Stimulated activated CD4-positive, alpha-beta T cell treated with anti-CD3 and anti-CD28 coated beads, TNF-alpha, amount 100 ng/mL, for 48 hours (primary cell): Measurements from ENCODE around the gene OSBPL9.
"Not testable (repeated sequence)": the region's sequence is repeated elsewhere in the genome, so short reads cannot be mapped to it uniquely, and the experiment has no call there.

Experiments
- DNase-seq, 3 donors: peaks; one replicate each; pipeline ENCODE4 v3.0.0-alpha.2; 2020; ENCODE audit warnings: low read depth in 3 of 3

The OSBPL9 gene

DNA sequence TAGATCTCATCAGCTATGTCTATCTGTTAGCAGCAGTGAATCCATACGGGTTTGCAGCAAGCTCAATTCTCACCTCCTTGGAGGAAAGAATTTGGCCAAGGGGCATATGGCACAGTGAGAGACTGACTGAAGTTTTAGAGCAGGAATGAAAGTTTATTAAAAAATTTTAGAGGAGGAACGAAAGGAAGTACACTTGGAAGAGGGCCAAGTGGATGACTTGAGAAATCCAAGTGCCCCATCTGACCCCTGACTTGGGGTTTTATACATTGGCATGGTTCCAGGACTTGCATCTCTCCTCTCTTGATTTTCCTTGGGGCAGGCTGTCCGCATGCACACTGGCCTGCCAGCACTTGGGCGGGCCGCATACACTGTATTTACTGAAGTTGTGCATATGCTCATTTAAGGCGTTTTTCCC, 9.2 kb upstream of the OSBPL9 start:
- DNase-seq = no peak

DNA sequence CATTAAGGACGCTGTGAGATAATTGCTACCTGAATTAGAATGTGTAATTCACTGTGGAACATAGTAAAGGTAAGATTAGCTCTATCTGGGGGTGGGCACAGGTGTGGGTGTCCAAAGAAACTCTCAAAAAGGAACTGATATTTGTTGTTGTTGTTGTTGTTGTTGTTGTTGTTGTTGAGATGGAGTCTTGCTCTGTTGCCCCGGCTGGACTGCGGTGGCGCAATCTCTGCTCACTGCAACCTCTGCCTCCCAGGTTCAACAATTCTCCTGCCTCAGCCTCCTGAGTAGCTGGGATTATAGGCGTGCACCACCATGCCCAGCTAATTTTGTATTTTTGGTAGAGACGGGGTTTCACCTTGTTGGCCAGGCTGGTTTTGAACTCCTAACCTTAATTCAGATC, 6.8 kb upstream of the OSBPL9 start:
- DNase-seq = not testable (repeated sequence)

DNA sequence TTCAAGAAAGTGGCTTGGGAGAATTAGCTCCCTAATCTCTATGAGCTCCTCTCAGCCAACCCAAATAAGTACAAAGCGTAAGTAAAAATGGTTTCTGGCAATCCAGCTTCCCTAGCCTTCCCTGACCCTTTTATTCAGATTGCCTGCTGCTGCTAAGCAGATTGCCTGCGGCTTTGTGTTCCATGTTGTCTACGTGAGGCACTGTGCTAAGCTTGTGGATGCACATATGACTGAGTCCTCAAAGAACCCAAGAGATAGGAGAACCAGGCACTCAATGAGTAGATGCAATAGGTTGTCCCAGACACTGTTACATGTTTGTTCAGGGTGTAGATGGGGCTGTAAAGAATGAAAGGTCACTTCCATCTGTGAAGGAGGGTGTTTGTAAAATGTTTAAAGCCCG, 6.3 kb upstream of the OSBPL9 start:
- DNase-seq = no peak

- DNase-seq = no peak
Observed at GRCh38 chr1:51612447-51612961, 4.4 kb upstream of the OSBPL9 start.

- DNase-seq = no peak
Observed at GRCh38 chr1:51615780-51616291, 1.1 kb upstream of the OSBPL9 start.

- no peak for DNase-seq
Observed at GRCh38 chr1:51616490-51616889, 402 bp upstream of the OSBPL9 start.

DNA sequence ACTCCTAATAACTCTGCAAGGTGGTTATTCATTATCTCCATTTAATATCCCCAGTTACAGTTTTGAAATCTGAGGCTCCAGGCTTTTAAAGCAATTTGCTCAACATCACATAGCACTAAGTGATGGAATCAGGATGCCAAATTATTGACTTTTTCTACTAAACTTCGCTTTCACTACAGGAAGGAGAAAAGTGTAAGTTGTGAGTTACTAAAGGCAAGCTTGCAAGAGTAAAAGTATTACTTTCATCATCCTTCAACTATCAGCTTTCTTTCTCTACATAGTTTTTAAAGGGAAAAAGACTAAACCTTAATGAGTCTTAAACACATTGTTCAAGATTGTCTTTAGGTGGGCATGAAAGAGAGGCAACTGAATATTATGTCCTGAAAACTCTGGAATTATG, 1.8 kb downstream of the OSBPL9 start:
- DNase-seq = no peak

GRCh38 chr1:51620470-51620869, 3.6 kb downstream of the OSBPL9 start:
- DNase-seq = no peak

- DNase-seq = no peak
Observed at GRCh38 chr1:51621161-51621560, 4.3 kb downstream of the OSBPL9 start.

DNA sequence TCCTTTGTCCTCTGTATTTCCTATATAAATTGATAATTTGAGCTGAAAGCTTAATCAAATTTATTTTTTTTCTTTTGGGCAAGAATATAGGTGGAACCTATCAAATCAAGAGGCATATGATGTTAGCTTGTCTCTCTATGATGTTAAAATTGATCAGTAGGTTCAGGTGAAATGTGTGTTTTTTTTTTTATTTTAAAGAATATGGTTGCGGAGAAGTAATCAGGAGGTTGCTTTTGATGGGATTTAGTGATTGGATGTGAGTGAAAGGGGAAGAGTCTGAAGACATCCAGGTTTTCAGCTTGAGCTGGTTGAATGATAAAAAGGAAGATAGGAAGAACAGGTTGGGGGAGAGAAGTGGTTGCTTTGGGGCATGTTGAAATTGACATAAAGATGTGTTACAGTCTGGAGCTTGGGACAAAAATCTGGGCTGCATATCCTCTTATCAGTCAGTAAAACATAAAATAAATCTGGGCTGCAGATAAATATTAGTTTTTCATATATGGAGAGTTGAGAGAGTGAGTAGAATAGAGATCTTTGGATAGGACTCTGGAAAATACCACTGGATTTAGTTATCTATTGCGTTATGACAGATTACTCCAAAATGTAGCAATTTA, 5.1 kb downstream of the OSBPL9 start:
- no peak for DNase-seq

GRCh38 chr1:51622455-51622913, 5.6 kb downstream of the OSBPL9 start:
- DNase-seq = no peak

DNA sequence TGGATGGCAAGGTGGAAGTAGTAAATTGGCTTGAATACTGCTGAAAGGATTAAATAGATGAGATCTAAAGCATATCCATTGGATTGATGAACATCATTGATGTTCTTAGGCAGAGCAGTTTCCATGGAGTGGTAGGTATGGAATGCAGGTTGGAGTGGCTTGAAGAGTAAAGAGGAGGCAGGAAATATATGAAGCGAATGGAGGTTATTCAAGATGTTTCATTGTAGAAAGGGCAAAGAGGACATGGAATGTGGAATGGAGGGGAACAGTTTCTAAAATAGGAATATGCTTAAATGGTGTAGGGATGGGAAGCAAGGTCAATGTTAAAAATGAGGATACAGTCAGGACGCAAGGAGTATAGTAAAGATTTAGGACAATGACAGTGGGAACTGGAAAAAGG, 6.1 kb downstream of the OSBPL9 start:
- no peak for DNase-seq

- no peak for DNase-seq
Observed at GRCh38 chr1:51623450-51623849, 6.6 kb downstream of the OSBPL9 start.

- DNase-seq = no peak
Observed at GRCh38 chr1:51624855-51625254, 8.0 kb downstream of the OSBPL9 start.

DNA sequence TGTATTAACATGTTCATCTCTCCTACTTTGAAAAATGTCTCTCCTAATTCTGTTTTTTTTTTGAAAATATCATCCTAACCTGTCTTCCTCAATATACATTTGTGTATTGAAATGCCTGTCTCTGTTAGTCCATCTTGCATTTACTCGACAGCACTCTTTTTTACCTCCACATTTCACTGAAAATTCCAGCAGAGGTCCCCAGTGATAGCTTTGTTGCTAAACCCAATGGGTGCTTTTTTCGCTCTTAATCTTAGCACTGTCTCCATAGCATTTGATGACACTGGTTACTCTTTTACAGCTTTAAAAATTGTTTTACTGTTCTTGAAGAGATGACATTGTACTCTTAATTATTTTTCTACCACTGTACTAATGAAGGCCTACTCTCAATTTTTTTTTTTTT, 10.8 kb downstream of the OSBPL9 start:
- no peak for DNase-seq

DNA sequence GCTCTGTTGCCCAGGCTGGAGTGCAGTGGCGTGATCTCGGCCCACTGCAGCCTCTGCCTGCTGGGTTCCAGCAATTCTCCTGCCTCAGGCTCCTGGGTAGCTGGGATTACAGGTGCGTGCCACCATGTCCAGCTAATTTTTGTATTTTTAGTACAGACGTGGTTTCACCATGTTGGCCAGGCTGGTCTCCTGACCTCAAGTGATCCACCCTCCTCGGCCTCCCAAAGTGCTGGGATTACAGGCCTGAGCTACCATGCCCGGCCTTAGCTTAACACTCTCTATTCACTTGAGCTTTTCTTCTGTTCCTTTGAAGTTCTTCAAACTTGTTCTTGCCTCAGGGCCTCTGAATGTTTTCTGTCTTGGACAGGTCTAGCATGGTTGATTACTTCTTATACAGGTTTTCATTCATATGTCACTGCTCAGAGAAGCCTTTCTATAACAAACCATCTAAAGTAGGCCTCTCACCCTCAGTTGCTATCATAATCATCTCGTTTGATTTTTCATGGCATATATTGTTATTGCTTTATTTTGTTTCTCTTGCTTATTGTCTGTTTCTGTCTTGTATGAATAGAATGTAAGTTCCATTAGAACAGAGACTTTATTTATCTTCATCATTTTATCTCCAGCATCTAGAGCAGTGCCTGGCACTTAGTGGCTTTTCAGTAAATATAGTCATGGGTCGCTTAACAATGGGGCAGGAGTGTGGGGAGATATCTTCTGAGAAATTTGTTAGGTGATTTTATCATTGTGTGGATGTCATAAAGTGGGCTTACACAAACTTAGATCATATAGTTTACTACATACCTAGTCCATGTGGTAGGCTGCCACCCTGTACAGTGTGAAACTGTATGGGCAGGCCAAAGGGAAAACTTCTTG, 12.1 kb downstream of the OSBPL9 start:
- no peak for DNase-seq

DNA sequence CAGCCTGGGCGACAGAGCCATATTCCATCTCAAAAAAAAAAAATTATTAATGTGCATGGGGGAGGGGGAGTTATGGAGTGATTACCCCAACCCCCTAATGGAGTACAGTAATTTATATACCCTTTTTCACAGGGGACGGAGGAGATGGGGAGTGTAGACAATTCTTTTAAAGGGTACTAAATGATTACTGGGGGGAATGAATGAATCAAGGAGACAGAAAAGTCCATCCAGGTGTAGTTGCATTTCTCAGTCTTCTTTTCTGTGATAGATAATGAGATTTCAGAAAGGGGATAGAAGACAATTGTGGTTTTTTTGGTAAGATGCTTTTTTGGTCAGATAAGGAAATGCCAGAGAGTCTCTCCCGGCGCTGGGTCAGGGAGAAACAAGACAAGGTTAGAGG, 13.0 kb downstream of the OSBPL9 start:
- no peak for DNase-seq

DNA sequence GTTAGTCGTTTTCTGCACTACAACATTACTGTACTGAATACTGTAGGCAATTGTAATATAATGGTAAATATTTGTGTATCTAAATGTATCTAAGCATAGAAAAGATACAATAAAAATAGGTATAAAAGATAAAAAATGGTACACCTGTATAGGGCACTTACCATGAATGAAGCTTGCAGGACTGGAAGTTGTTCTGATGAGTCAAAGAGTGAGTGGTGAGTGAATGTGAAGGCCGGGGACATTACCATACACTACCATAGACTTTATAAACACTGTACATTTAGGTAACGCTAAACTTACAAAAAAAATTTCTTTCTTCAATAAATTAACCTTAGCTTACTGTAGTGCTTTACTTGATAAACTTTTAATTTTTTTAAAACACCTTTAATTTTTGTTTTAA, 13.5 kb downstream of the OSBPL9 start:
- DNase-seq = no peak

DNA sequence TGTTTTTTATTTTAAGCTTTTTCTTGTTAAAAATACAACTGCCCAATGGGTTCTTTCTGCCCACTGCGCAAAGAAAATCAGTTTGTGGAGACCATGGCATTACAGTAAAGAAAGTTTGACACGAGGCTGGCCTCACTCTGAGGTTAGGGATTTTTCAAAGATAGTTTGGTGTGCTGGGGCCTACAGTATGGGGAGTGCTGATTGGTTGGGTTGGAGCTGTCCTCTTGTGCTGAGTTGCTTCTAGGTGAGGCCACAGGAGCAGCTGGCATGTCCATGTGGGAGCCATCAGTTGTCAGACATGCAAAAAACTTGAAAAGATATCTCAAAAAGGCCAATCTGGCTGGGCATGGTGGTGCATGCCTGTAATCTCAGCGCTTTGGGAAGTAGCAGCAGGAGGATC, 14.0 kb downstream of the OSBPL9 start:
- DNase-seq = no peak

- no peak for DNase-seq
Observed at GRCh38 chr1:51631747-51632146, 14.9 kb downstream of the OSBPL9 start.

GRCh38 chr1:51634618-51635017, 17.7 kb downstream of the OSBPL9 start:
- no peak for DNase-seq

GRCh38 chr1:51635615-51636014, 18.7 kb downstream of the OSBPL9 start:
- DNase-seq = no peak

DNA sequence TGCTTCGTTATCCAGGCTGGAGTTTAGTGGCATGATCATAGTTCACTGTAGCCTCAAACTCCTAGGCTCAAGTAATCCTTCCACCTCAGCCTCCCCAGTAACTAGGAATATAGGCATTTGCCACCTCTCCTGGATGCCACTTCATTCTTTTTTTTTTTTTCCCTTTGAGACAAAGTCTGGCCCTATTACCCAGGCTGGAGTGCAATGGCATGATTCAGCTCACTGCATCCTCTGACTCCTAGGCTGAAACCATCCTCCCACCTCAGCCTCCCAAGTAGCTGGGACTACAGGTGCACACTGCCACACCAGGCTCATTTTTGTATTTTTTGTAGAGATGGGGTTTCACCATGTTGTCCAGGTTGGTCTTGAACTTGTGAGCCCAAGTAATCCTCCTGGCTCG, 19.3 kb downstream of the OSBPL9 start:
- no peak for DNase-seq
